ENCODE measurements around the gene ITGB5. TPM values are rescaled to one million over a fixed set of nuclear protein-coding genes. Genes with fewer than 3 reads are reported as not detected.

ITGB5 gene
- total and polyA plus RNA-seq, 2 donors (not counting 1 experiment from before 2014, with no cell fraction given), result 0.15 to 0.54 TPM

DNA sequence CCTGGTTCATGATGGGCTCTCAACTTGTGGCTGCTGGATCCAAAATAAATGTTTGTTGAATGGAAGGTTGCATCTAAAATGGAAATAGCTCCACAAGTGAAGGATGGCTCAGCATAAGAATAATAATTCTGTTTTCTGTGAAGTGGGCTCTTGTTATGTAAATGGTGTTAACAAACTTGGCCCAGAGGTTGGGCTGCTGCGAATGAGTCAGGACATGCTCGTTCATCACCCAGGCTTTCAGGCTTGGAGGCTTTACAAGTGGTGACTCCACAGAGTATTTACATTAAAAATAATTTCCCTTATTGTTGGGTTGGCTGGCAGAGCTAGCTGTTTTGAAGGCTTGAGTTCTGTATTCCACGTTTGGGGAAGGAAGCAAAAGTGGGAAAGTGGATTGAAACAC, 60.5 kb downstream of the ITGB5 start:
- Histone ChIP-seq H3K79me2 (ENCODE audit: control insufficient read depth, insufficient read depth, low read length) (no peaks in the 10 kb centered on the region), H3K27ac (ENCODE audit: low read length in 2 of 2) (no peak overlapping the region), H3K27me3 (replicated peaks in 1 of 4; ENCODE audit: control extremely low read depth in 1 of 4, control insufficient read depth in 3 of 4, insufficient read depth in 4 of 4, low read length in 3 of 4) (peaks cover 0 to 11% (median 0%) of the 10 kb centered on the region in 4 experiments), H3K4me2 (replicated peaks; ENCODE audit: low read depth, low read length, poor library complexity, severe bottlenecking) (no peak overlapping the region), H2AFZ (ENCODE audit: insufficient read depth, low read depth, low read length, poor library complexity, severe bottlenecking) (no peak overlapping the region), H3K36me3 (replicated peaks in 1 of 2; ENCODE audit: control extremely low read depth in 1 of 2, control insufficient read depth in 1 of 2, extremely low read depth in 1 of 2, insufficient read depth in 2 of 2, low read length in 1 of 2) (no peaks in the 10 kb centered on the region), H3K9ac (ENCODE audit: low read length) (no peak overlapping the region), H3K4me3 (ENCODE audit: control extremely low read depth in 1 of 5, extremely low read depth in 1 of 5, insufficient read depth in 1 of 5, low read depth in 2 of 5, low read length in 4 of 5) (no peak overlapping the region), H3K9me3 (ENCODE audit: control extremely low read depth in 1 of 3, control insufficient read depth in 2 of 3, insufficient read depth in 1 of 3, low read length in 2 of 3) (no peaks in the 10 kb centered on the region), H4K20me1 (ENCODE audit: control insufficient read depth, insufficient read depth, low read length, poor library complexity, severe bottlenecking) (no peaks in the 10 kb centered on the region), H3K4me1 (ENCODE audit: control insufficient read depth in 2 of 2, insufficient read depth in 2 of 2, low read length in 2 of 2) (peaks cover 0 to 5% of the 10 kb centered on the region in 2 donors)
- ATAC-seq (ENCODE audit: low read depth) (no peak), DNase-seq (no peak)
- H3K4me1 Mint-ChIP-seq, result peaks cover 2% of the 10 kb centered on the region
- ChIA-PET CTCF (no interaction called here), POLR2A (no interaction called here)
- no CpG with 5 or more reads among the region's 3 CpGs for WGBS (ENCODE audit: insufficient coverage)
- H3K27me3 Mint-ChIP-seq, result peaks cover 28% of the 10 kb centered on the region
- H3K4me3 Mint-ChIP-seq, result no peak overlapping the region
- intact Hi-C loops (cut with micrococcal nuclease), result no loop called here
- no peaks in the 10 kb centered on the region for H3K9me3 Mint-ChIP-seq (ENCODE audit: insufficient read depth)
- H3K27ac Mint-ChIP-seq, result no peak overlapping the region
- TF ChIP-seq EZH2 (IDR thresholded peaks at IDR 0.05; ENCODE audit: borderline replicate concordance, insufficient read depth, low read depth, low read length, poor library complexity, severe bottlenecking) (no peak), CTCF (IDR thresholded peaks at IDR 0.05) (no peak)

DNA sequence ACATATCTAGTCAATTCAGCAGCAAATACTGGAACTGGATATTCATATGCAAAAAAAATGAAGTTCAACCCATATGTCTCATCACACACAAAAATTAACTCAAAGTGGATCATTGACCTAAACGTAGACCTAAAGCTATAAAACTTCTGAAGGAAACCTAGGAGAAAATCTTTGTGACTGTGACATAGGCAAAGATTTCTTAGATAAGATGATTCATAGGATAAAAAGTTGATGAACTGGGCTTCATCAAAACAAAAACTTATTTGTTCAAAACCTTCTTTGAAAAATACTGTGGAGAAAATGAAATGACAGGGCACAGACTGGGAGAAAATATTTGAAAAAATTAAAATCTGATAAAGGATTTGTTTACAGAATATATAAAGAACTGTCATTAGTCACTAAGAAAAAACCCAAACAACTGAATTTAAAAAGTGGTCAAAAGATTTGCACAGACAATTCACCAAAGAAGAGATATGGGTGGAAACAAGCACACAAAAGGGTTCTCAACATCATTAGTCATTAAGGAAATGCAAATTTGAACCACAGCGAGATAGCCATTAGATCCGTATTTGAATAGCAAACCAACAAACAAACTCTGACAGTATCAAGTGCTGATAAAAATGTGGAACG, 62.8 kb downstream of the ITGB5 start:
- CTCF ChIA-PET, result no interaction called here
- Mint-ChIP-seq H3K9me3 (ENCODE audit: insufficient read depth) (no peaks in the 10 kb centered on the region), H3K4me1 (no peaks in the 10 kb centered on the region), H3K4me3 (no peak overlapping the region), H3K27ac (no peak overlapping the region), H3K27me3 (peaks cover 37% of the 10 kb centered on the region)
- Histone ChIP-seq H3K9ac (ENCODE audit: low read length) (no peak overlapping the region), H3K79me2 (ENCODE audit: control insufficient read depth, insufficient read depth, low read length) (no peaks in the 10 kb centered on the region), H3K27me3 (replicated peaks in 1 of 4; ENCODE audit: control extremely low read depth in 1 of 4, control insufficient read depth in 3 of 4, insufficient read depth in 4 of 4, low read length in 3 of 4) (peaks cover 0 to 7% (median 2%) of the 10 kb centered on the region in 4 experiments), H3K4me3 (ENCODE audit: control extremely low read depth in 1 of 5, extremely low read depth in 1 of 5, insufficient read depth in 1 of 5, low read depth in 2 of 5, low read length in 4 of 5) (no peak overlapping the region), H2AFZ (ENCODE audit: insufficient read depth, low read depth, low read length, poor library complexity, severe bottlenecking) (no peak overlapping the region), H3K27ac (ENCODE audit: low read length in 2 of 2) (no peak overlapping the region), H3K36me3 (replicated peaks in 1 of 2; ENCODE audit: control extremely low read depth in 1 of 2, control insufficient read depth in 1 of 2, extremely low read depth in 1 of 2, insufficient read depth in 2 of 2, low read length in 1 of 2) (no peaks in the 10 kb centered on the region), H3K4me2 (replicated peaks; ENCODE audit: low read depth, low read length, poor library complexity, severe bottlenecking) (no peak overlapping the region), H4K20me1 (ENCODE audit: control insufficient read depth, insufficient read depth, low read length, poor library complexity, severe bottlenecking) (no peaks in the 10 kb centered on the region), H3K9me3 (ENCODE audit: control extremely low read depth in 1 of 3, control insufficient read depth in 2 of 3, insufficient read depth in 1 of 3, low read length in 2 of 3) (no peaks in the 10 kb centered on the region), H3K4me1 (ENCODE audit: control insufficient read depth in 2 of 2, insufficient read depth in 2 of 2, low read length in 2 of 2) (peaks cover 0 to 1% of the 10 kb centered on the region in 2 donors)
- POLR2A ChIA-PET, result no interaction called here
- intact Hi-C loops (cut with micrococcal nuclease), result no loop called here
- DNase-seq, result no peak
- 60% methylated on average over 1 of the region's 4 CpGs for WGBS (ENCODE audit: insufficient coverage)
- ATAC-seq (ENCODE audit: low read depth), result no peak
- TF ChIP-seq EZH2 (IDR thresholded peaks at IDR 0.05; ENCODE audit: borderline replicate concordance, insufficient read depth, low read depth, low read length, poor library complexity, severe bottlenecking), result no peak
- no peak for TF ChIP-seq CTCF (IDR thresholded peaks at IDR 0.05)
